ENCODE results near the gene PSME1.

PSME1 gene

GRCh38 chr14:24130380-24130716 lies 5.6 kb upstream of the PSME1 start, which contains the start of gene FITM1:
Gene FITM1 (plus strand): TSS chr14:24130659. CDS start chr14:24131564, 905 bp downstream.
- no peak for DNase-seq (ENCODE audit: low read depth)

- no peak for DNase-seq (ENCODE audit: low read depth)
Measured at GRCh38 chr14:24130717-24131548, 5.1 kb upstream of the PSME1 start.

- DNase-seq (ENCODE audit: low read depth): no peak
Measured at GRCh38 chr14:24131549-24131966, 4.4 kb upstream of the PSME1 start.

GRCh38 chr14:24132061-24132685 lies 3.8 kb upstream of the PSME1 start:
- no peak for DNase-seq (ENCODE audit: low read depth)

GRCh38 chr14:24132976-24133375 lies 3.0 kb upstream of the PSME1 start:
- DNase-seq (ENCODE audit: low read depth): no peak

GRCh38 chr14:24133735-24134134 lies 2.3 kb upstream of the PSME1 start:
- DNase-seq (ENCODE audit: low read depth): no peak

GRCh38 chr14:24135584-24135833 lies 485 bp upstream of the PSME1 start:
- no peak for DNase-seq (ENCODE audit: low read depth)

GRCh38 chr14:24136684-24137528 lies 912 bp downstream of the PSME1 start:
- no peak for DNase-seq (ENCODE audit: low read depth)

- DNase-seq (ENCODE audit: low read depth): no peak
Measured at GRCh38 chr14:24137529-24138395, 1.8 kb downstream of the PSME1 start.

GRCh38 chr14:24138396-24139271 lies 2.6 kb downstream of the PSME1 start:
- DNase-seq (ENCODE audit: low read depth): no peak

GRCh38 chr14:24139272-24139934 lies 3.4 kb downstream of the PSME1 start:
- no peak for DNase-seq (ENCODE audit: low read depth)

- DNase-seq (ENCODE audit: low read depth): peak; percentile 99
Measured at GRCh38 chr14:24141097-24141880, 5.3 kb downstream of the PSME1 start, which contains the start of gene EMC9. Gene EMC9 (minus strand): TSS chr14:24141591. CDS start chr14:24141304, 287 bp downstream.

- DNase-seq (ENCODE audit: low read depth): no peak
Measured at GRCh38 chr14:24143511-24143910, 7.5 kb downstream of the PSME1 start.

- no peak for DNase-seq (ENCODE audit: low read depth)
Measured at GRCh38 chr14:24144451-24144850, 8.5 kb downstream of the PSME1 start.

- no peak for DNase-seq (ENCODE audit: low read depth)
Measured at GRCh38 chr14:24145219-24145618, 9.2 kb downstream of the PSME1 start.

GRCh38 chr14:24145690-24146452 lies 9.9 kb downstream of the PSME1 start:
- DNase-seq (ENCODE audit: low read depth): no peak

- DNase-seq (ENCODE audit: low read depth): peak; percentile 62
Measured at GRCh38 chr14:24146453-24146977, 10.5 kb downstream of the PSME1 start, which contains the start of gene PSME2. Gene PSME2 (minus strand): TSS chr14:24146610. CDS start chr14:24146581, 29 bp downstream.

All from stimulated activated CD8-positive, alpha-beta memory T cell treated with anti-CD3 and anti-CD28 coated beads, Interleukin-15, amount 100 ng/mL, for 1 hour (primary cell).